Natural killer cell treated with Interleukin-12 subunit alpha and Interleukin-12 subunit beta and Interleukin-15 and Interleukin-18, amount 100 ng/mL, for 72 hours (primary cell): ENCODE data around the gene ZSCAN5A. TPM values are rescaled to one million over a fixed set of nuclear protein-coding genes. Genes with fewer than 3 reads are reported as not detected.
"Not testable (repeated sequence)": the region's sequence is repeated elsewhere in the genome, so short reads cannot be mapped to it uniquely, and the experiment has no call there.

Source experiments
- ATAC-seq, 2 donors: fragments of 150-1000 bp; cut with Tn5 transposase in 1 of 2; sonication (Bioruptor Pico), chemical (Tn5 transposase) in 1 of 2; 2 replicates each; pipeline ENCODE4 v1.10.0; 2021
- DNase-seq: peaks from one replicate; pipeline ENCODE4 v3.0.0; 2022; ENCODE audit warnings: low spot score
- H3K27ac Mint-ChIP-seq, 2 donors: 1 replicate in 1 of 2; 2 replicates in 1 of 2; pipeline ENCODE4 v1.8.0; 2022; ENCODE audit warnings: mixed read lengths in 2 of 2, mild to moderate bottlenecking in 1 of 2, moderate library complexity in 1 of 2
- H3K27me3 Mint-ChIP-seq, 2 donors: 1 replicate in 1 of 2; 2 replicates in 1 of 2; pipeline ENCODE4 v1.8.0; 2022; ENCODE audit warnings: mixed read lengths in 2 of 2
- H3K36me3 Mint-ChIP-seq: one replicate; pipeline ENCODE4 v1.8.0; 2022; ENCODE audit warnings: mixed read lengths
- H3K4me1 Mint-ChIP-seq, 2 donors: 1 replicate in 1 of 2; 2 replicates in 1 of 2; pipeline ENCODE4 v1.8.0; 2022; ENCODE audit warnings: low read depth in 2 of 2, mixed read lengths in 2 of 2, mild to moderate bottlenecking in 1 of 2
- H3K4me3 Mint-ChIP-seq: one replicate; pipeline ENCODE4 v1.8.0; 2022; ENCODE audit warnings: mixed read lengths
- H3K9me3 Mint-ChIP-seq: 2 replicates; pipeline ENCODE4 v1.8.0; 2022; ENCODE audit warnings: mixed read lengths
- total RNA-seq, 2 donors: library from RNA; stranded (reverse); gene quantifications; one replicate each; pipeline ENCODE4 v1.2.3, GENCODE V29; 2022

Gene ZSCAN5A
- total RNA-seq, 2 donors from 2014 or later: 9.9 to 16.8 TPM

- DNase-seq (no peak), ATAC-seq (no peak)
- no peaks in the 10 kb centered on the region for H3K36me3 Mint-ChIP-seq
- no peak overlapping the region for H3K27ac Mint-ChIP-seq
- H3K4me1 Mint-ChIP-seq: no peaks in the 10 kb centered on the region
- H3K9me3 Mint-ChIP-seq: no peaks in the 10 kb centered on the region
- no peaks in the 10 kb centered on the region for H3K27me3 Mint-ChIP-seq
- no peak overlapping the region for H3K4me3 Mint-ChIP-seq
Measured at GRCh38 chr19:56245121-56245740, 69.4 kb downstream of the ZSCAN5A start.

GRCh38 chr19:56223481-56223880 is 91.2 kb downstream of the ZSCAN5A start:
- H3K36me3 Mint-ChIP-seq: no peaks in the 10 kb centered on the region
- H3K27me3 Mint-ChIP-seq: no peaks in the 10 kb centered on the region
- H3K4me3 Mint-ChIP-seq: no peak overlapping the region
- H3K4me1 Mint-ChIP-seq: no peaks in the 10 kb centered on the region
- DNase-seq (no peak), ATAC-seq (no peak)
- H3K9me3 Mint-ChIP-seq: no peaks in the 10 kb centered on the region
- no peak overlapping the region for H3K27ac Mint-ChIP-seq

- Mint-ChIP-seq H3K9me3 (no peaks in the 10 kb centered on the region), H3K27me3 (peaks cover 2 to 4% of the 10 kb centered on the region in 2 donors), H3K36me3 (no peaks in the 10 kb centered on the region), H3K27ac (no peak overlapping the region), H3K4me3 (no peak overlapping the region), H3K4me1 (peaks cover 0 to 2% of the 10 kb centered on the region in 2 donors)
- DNase-seq (no peak), ATAC-seq (no peak)
Measured at GRCh38 chr19:56222901-56223300, 91.7 kb downstream of the ZSCAN5A start.

GRCh38 chr19:56221851-56222250 is 92.8 kb downstream of the ZSCAN5A start:
- H3K4me1 Mint-ChIP-seq: peaks cover 0 to 2% of the 10 kb centered on the region in 2 donors

GRCh38 chr19:56221442-56221841 is 93.2 kb downstream of the ZSCAN5A start:
- not testable (repeated sequence) for H3K9me3 Mint-ChIP-seq, H3K27ac Mint-ChIP-seq, H3K36me3 Mint-ChIP-seq, ATAC-seq, DNase-seq, H3K4me1 Mint-ChIP-seq, H3K27me3 Mint-ChIP-seq, H3K4me3 Mint-ChIP-seq

More at GRCh38 chr19:56221851-56222250, 92.8 kb downstream of the ZSCAN5A start:
- DNase-seq (no peak), ATAC-seq (no peak)
- Mint-ChIP-seq H3K27me3 (peaks cover 3 to 7% of the 10 kb centered on the region in 2 donors), H3K9me3 (no peaks in the 10 kb centered on the region), H3K27ac (no peak overlapping the region), H3K36me3 (no peaks in the 10 kb centered on the region), H3K4me3 (no peak overlapping the region)

- no peaks in the 10 kb centered on the region for H3K36me3 Mint-ChIP-seq
Measured at GRCh38 chr19:56218961-56219360, 95.7 kb downstream of the ZSCAN5A start.

GRCh38 chr19:56217039-56217949 is 97.3 kb downstream of the ZSCAN5A start:
- H3K9me3 Mint-ChIP-seq: no peaks in the 10 kb centered on the region
- no peaks in the 10 kb centered on the region for H3K36me3 Mint-ChIP-seq
- H3K27me3 Mint-ChIP-seq: peaks cover 13 to 19% of the 10 kb centered on the region in 2 donors
- peak; percentile 58 to 75 for ATAC-seq
- no peak for DNase-seq
- H3K4me3 Mint-ChIP-seq: peak overlapping the region; percentile 34
- peaks cover 0 to 7% of the 10 kb centered on the region in 2 donors for H3K4me1 Mint-ChIP-seq
- H3K27ac Mint-ChIP-seq: no peak overlapping the region

More at GRCh38 chr19:56218961-56219360, 95.7 kb downstream of the ZSCAN5A start:
- Mint-ChIP-seq H3K4me3 (no peak overlapping the region), H3K4me1 (peaks cover 0 to 7% of the 10 kb centered on the region in 2 donors), H3K27me3 (peaks cover 10 to 14% of the 10 kb centered on the region in 2 donors), H3K27ac (no peak overlapping the region), H3K9me3 (no peaks in the 10 kb centered on the region)
- no peak for DNase-seq
- no peak for ATAC-seq

GRCh38 chr19:56211718-56212117 is 102.9 kb downstream of the ZSCAN5A start:
- Mint-ChIP-seq H3K27ac (no peak overlapping the region), H3K36me3 (no peaks in the 10 kb centered on the region)

GRCh38 chr19:56210036-56210435 is 104.6 kb downstream of the ZSCAN5A start:
- not testable (repeated sequence) for H3K36me3 Mint-ChIP-seq, H3K4me1 Mint-ChIP-seq, H3K9me3 Mint-ChIP-seq, H3K4me3 Mint-ChIP-seq, H3K27ac Mint-ChIP-seq, DNase-seq
- H3K27me3 Mint-ChIP-seq: peaks cover 13 to 20% of the 10 kb centered on the region in 2 donors
- ATAC-seq: peak in 1 of 2 donors; percentile 48

More at GRCh38 chr19:56211718-56212117, 102.9 kb downstream of the ZSCAN5A start:
- Mint-ChIP-seq H3K9me3 (no peaks in the 10 kb centered on the region), H3K27me3 (peaks cover 10 to 20% of the 10 kb centered on the region in 2 donors), H3K4me1 (peaks cover 0 to 5% of the 10 kb centered on the region in 2 donors), H3K4me3 (no peak overlapping the region)
- no peak for DNase-seq
- ATAC-seq: no peak

GRCh38 chr19:56209091-56209490 is 105.5 kb downstream of the ZSCAN5A start:
- ATAC-seq (no peak), DNase-seq (no peak)
- Mint-ChIP-seq H3K4me1 (no peaks in the 10 kb centered on the region), H3K9me3 (no peaks in the 10 kb centered on the region), H3K27ac (no peak overlapping the region), H3K27me3 (peaks cover 7 to 14% of the 10 kb centered on the region in 2 donors), H3K4me3 (no peak overlapping the region), H3K36me3 (no peaks in the 10 kb centered on the region)

- H3K4me3 Mint-ChIP-seq, H3K4me1 Mint-ChIP-seq, DNase-seq, H3K9me3 Mint-ChIP-seq, H3K27me3 Mint-ChIP-seq, H3K36me3 Mint-ChIP-seq, ATAC-seq, H3K27ac Mint-ChIP-seq: not testable (repeated sequence)
Measured at GRCh38 chr19:56207581-56207980, 107.1 kb downstream of the ZSCAN5A start.

- peaks cover 7 to 17% of the 10 kb centered on the region in 2 donors for H3K27me3 Mint-ChIP-seq
- no peak within 1 kb of the TSS for H3K4me3 Mint-ChIP-seq
- DNase-seq (no peak), ATAC-seq (no peak)
- no peak within 1 kb of the TSS for H3K27ac Mint-ChIP-seq
- no peaks in the 10 kb centered on the region for H3K36me3 Mint-ChIP-seq
- no peaks in the 10 kb centered on the region for H3K4me1 Mint-ChIP-seq
- H3K9me3 Mint-ChIP-seq: no peaks in the 10 kb centered on the region
Measured at GRCh38 chr19:56201973-56202372, 112.7 kb downstream of the ZSCAN5A start, which contains the start of gene ZSCAN5C. ZSCAN5C (plus strand) TSS chr19:56202273; CDS start chr19:56205914, 3,641 bp downstream.

GRCh38 chr19:56199687-56200086 is 115.0 kb downstream of the ZSCAN5A start:
- Mint-ChIP-seq H3K4me3 (no peak overlapping the region), H3K9me3 (no peaks in the 10 kb centered on the region), H3K27ac (no peak overlapping the region), H3K27me3 (peaks cover 4 to 17% of the 10 kb centered on the region in 2 donors), H3K4me1 (no peaks in the 10 kb centered on the region), H3K36me3 (no peaks in the 10 kb centered on the region)
- ATAC-seq (no peak), DNase-seq (no peak)

GRCh38 chr19:56197646-56198045 is 117.0 kb downstream of the ZSCAN5A start, which contains the start of gene ZSCAN5B:
ZSCAN5B (minus strand) TSS chr19:56197783; CDS start chr19:56193052, 4,731 bp downstream.
- not testable (repeated sequence) for H3K4me1 Mint-ChIP-seq, H3K36me3 Mint-ChIP-seq, H3K9me3 Mint-ChIP-seq

More at GRCh38 chr19:56197646-56198045, 117.0 kb downstream of the ZSCAN5A start, which contains the start of gene ZSCAN5B:
- ATAC-seq, H3K4me3 Mint-ChIP-seq, H3K27ac Mint-ChIP-seq, DNase-seq: not testable (repeated sequence)
- peaks cover 4 to 17% of the 10 kb centered on the region in 2 donors for H3K27me3 Mint-ChIP-seq
